Right kidney (tissue), 1 donor: ENCODE measurements around the gene GPLD1.

Experiments used
- DNase-seq: peaks from one replicate; pipeline ENCODE4 v3.0.0-alpha.2; 2016

GPLD1 gene

DNA sequence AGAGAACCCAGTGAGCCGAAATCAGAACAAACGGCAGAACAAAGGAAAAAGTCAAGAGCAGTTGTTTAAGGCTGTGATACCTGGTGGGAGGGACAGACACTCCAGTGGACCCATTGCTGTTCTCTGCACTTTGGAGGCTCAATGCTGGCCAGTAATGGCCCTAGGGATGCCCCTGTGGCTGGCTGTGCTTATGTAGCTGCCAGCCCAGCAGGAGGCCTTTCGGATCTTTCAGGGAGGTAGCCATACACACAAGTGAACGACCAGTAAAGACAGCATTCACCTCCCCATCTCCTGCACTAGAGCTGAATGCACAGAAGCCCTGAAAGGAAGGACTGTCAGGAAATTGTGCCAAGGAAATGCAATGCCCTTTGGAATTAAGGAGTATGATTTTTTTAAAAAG is 34.3 kb downstream of the GPLD1 start:
- no peak for DNase-seq

DNA sequence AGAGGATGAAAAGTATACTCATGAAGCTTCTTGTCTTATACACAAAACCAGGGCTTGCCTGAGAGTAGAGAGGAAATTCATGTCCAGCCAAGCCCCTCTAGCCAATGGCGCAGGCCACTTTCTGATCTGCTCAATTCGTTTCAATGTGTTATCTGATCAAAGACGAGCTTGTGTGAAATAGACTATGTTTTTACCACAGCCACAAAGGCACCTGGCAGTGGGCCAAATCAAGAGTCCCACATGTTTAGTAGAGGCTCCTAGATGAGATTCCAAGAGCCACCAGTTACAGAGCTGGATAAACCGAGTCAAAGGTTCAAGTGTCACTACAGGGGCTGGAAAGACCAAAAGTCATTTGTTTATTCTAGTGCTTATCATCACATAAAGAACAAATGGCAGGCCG is 34.9 kb downstream of the GPLD1 start:
- no peak for DNase-seq

DNA sequence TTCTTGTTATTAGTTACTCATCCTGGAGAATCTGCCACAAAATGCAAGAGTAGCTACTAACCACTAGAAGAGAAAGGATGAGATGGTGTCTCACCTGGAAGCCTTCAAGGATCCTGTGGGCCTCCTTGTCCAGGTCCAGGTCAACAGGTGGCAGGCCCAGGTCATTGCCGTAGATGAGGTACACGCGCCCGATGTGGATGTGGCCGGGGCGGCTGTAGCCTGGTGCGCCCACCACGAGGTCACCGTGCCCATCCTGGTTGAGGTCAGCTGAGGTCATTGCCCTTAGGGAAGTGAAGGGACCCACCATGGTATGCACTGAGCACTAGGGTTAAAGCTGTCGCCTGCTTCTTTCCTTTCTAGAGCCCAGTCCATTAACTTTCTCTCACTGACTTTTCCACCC is 35.5 kb downstream of the GPLD1 start:
- DNase-seq, result no peak

DNA sequence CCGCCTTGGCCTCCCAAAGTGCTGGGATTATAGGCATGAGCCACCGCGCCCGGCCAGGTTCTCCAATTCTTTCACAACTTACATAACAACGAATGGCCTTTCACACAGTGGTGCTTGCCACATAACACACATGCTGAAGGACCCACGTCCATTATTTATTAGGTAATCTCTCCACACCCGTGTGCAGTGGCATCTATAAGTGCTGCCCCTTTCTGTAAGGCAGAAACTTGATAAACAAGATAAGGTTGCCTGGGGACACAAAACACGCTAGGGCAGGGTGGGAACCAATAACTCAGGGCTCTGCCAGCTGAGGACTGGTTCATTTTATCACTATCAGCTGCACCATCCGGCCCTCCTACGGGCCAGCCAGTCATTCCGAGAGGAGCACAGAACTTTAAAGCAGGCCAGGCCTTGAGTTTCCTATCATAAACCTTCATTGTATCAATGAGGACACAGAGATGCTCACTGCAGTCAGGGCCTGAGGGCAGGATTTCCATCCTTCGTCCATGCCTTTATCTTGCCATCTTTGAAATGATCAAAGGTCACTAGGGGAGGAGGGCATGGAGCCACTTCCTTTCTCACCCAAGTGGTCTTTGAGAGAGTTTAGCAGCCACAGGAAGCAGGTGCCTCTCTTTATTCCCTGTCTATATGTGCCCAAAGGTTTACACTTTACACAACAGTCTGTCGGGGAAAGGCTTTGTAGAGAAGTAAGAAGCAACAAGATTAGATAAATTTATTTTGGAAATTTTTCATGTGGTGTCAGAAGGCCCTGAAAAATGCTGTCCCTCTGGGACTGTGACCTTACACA is 37.6 kb downstream of the GPLD1 start:
- no peak for DNase-seq

- no peak for DNase-seq
Measured at GRCh38 chr6:24448828-24449525, 40.4 kb downstream of the GPLD1 start.

DNA sequence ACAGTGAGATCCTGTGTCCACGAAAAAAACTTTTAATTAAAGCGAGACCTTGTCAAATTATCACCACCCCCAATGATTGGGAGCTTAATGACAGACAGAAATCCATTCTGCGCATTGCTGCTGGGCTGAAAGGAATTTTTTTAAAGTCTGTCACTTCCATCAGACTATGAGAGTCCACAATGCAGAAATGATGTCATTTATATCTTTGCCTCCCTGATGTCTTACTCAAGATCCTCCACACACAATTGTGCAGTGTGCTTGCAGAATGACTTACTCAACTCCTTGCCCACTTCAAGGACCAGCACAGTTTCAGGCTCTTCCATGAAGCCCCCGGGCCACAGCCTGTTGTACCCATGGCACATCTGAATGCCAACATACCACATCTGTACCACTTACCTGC is 41.0 kb downstream of the GPLD1 start:
- DNase-seq, result no peak

DNA sequence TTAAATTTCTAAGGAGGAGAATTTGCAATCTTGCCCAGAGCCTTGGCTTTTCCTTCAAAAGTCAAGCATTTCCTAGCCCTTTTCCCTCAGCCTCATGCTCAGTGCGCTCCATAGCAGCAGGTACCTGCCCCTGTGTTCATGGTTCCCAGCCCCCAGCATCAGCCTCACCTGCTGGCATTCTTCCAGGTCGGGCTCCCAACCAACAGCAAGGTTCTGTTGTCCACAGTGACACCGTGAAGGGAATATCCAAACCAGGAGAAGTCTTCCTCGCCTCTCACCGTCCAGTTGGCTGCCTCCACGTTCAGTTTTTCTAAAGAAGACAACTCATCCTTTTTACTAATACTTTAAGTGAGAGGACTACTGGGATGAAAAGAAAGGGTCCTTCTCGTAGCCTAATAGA is 42.7 kb downstream of the GPLD1 start:
- DNase-seq, result no peak

DNA sequence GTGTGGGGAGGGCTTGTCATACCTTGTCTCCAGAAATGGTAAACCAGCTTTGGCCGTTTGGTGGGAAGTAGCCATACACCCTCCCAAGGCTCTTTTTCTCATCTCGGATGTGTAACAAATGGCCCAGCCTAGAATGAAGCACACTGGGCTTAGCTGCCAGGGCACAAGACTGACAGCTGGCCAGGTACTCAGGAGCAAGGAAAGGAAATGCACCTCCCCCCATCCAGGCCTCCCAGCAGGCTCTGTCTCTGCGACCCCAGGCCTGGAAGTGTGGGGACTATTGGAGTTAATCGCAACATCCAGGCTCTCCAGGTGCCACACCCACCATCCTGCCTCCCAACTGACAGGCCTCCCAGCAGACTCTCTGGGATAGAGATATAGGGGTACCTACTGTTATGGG is 43.7 kb downstream of the GPLD1 start:
- DNase-seq, result no peak

- DNase-seq, result no peak
Measured at GRCh38 chr6:24444588-24444987, 44.8 kb downstream of the GPLD1 start.

GRCh38 chr6:24441599-24441904 is 47.8 kb downstream of the GPLD1 start:
- no peak for DNase-seq

DNA sequence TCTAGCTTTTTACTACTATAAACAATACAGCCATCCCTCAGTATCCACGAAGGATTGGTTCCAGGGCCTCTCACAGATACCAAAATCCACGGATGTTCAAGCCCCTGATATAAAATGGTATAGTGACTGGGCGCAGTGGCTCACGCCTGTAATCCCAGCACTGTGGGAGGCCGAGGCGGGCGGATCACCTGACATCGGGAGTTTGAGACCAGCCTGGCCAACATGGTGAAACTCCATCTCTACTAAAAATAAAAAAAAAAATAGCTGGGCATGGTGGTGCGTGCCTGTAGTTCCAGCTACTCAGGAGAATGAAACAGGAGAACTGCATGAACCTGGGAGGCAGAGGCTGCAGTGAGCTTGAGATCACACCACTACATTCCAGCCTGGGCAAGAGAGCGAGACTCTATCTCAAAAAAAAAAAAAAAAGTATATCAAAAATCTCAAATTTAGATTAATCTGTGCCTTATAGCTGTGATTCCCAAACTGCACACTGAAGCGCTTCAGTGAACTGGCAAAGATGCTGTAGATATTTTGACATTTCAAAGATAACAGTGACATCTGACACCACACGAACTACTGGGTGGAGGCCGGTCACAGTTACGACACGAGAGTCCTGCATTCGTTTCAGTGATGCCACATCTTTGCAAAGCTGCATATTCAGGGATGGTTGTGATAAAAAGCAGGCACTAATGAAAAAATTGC is 48.3 kb downstream of the GPLD1 start:
- no peak for DNase-seq

GRCh38 chr6:24439858-24440539 is 49.4 kb downstream of the GPLD1 start:
- DNase-seq, result no peak

DNA sequence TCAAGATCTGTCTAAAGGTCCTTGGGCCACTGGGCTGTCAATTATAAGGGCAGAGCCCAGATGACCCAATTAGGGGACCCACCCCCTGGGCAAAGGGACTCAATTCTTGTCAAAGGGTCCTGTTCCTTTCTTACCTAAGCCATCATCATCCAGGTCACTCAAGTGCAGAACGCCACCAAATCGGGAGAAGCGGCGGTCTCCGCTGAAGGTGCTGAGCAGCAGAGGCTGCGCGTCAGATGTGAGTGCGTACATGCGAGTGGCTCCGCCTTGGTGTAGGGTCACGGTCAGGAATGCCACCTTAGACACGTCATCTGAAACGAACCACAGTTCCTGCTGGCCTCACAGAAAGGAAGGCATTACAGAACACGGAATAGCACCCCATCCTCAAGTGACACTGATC is 52.4 kb downstream of the GPLD1 start:
- DNase-seq, result no peak

DNA sequence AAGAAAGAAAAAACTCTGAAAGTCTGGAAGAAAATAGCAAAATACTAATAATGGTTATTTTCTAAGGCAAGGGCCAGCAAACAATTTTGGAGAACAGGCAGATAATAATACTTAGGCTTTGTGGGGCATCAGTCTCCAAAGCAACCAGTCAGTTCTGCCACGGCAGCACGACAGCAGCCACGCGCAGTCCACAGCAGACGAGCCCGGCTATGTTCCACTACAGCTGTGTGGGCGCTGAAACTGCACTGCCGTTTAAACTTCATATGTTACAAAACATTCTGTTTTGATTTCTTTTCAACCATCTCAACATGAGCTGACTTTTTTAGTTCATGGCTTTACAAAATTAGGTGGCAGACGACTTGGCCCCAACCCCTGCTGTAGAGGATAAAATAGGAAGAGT is 56.8 kb downstream of the GPLD1 start:
- DNase-seq, result no peak

GRCh38 chr6:24431045-24431451 is 58.3 kb downstream of the GPLD1 start:
- DNase-seq, result no peak

- no peak for DNase-seq
Measured at GRCh38 chr6:24430086-24430485, 59.3 kb downstream of the GPLD1 start.

- DNase-seq, result no peak
Measured at GRCh38 chr6:24429146-24429545, 60.2 kb downstream of the GPLD1 start.

- no peak for DNase-seq
Measured at GRCh38 chr6:24428615-24429014, 60.8 kb downstream of the GPLD1 start.

GRCh38 chr6:24426729-24427446 is 62.5 kb downstream of the GPLD1 start:
- DNase-seq, result no peak

DNA sequence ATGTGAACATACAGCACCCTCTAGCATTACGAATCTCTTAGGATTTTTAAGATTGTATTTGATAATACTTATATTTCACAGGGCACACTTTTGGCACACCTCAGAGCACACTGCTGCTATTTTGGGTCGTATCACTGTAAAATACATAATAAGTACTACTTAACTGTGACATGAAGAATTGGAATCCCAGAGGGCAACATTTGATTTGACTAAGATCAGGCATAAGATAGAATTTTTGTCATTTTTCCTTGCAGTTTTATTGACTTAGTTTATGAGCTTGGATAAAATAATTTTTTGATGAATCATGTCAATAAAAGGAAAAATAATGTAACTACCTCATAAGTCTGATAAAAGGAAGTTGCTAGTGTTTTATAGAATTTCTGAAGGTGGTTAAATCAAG is 64.3 kb downstream of the GPLD1 start:
- DNase-seq, result no peak

DNA sequence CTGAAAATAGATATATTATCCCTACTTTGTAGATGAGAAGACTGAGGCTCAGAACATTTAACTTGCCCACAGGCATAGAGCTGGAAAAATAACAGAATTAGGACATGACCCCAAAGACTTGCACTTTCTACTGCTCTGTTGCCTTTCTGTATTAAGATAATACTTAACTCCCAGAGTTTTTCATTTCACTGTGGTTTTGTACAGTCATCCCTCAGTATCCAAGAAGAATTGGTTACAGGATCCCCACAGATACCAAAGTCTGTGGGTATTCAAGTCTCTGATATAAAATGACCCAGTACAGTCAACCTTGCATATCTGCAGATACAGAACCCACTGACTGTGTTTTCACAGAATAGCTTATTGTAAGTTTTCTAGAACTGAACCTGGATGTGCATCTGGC is 69.9 kb downstream of the GPLD1 start:
- no peak for DNase-seq

- no peak for DNase-seq
Measured at GRCh38 chr6:24415753-24416152, 73.6 kb downstream of the GPLD1 start.
